ENCODE data around the gene CLDN16.

GRCh38 chr3:190401963-190402362, 14.0 kb downstream of the CLDN16 start:
- TF ChIP-seq TAF1 (IDR thresholded peaks at IDR 0.05; ENCODE audit: low read depth, low read length) (no peak), POLR2A (IDR thresholded peaks at IDR 0.05; ENCODE audit: low read depth, low read length) (no peak)

Measured in GM12891 (cell line).